ENCODE data around the gene GZMM. TPM values are rescaled to one million over a fixed set of nuclear protein-coding genes. Genes with fewer than 3 reads are reported as not detected.

Gene GZMM
- total RNA-seq, 2 donors from 2014 or later: 5.3 TPM; not detected in 1

DNA sequence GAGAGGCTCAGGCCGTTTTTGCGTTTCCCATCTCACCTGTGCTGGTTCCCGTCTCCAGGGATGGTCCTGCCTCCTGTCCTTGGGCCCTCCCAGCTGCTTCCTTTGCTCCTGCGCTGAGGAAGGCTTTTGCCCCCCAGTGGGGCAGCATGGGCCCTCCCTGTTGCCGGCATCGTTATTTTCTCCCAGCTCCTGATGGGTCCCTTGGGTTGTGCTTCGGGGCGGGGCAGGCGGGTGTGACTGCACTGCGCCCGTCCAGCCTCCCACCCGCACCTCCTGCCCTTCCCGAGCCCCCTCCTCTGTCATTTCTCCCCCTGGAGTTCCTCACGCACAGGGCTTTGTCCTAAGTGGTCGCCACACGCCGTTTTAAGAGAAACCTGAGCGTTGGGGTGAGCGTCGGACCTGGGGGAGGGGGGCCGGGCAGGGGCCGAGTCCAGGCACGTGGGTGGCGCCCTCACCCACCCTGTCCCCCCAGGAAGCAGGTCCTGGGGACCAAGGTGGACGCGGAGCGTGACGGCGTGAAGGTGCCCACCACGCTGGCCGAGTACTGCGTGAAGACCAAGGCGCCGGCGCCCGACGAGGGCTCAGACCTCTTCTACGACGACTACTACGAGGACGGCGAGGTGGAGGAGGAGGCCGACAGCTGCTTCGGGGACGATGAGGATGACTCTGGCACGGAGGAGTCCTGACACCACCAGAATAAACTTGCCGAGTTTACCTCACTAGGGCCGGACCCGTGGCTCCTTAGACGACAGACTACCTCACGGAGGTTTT is 2.8 kb upstream of the GZMM start:
- 88 to 93% methylated on average over 50 to 51 of the region's 51 CpGs for WGBS, 2 donors
- H3K9me3 ChIP-seq: no peaks in the 10 kb centered on the region
- intact Hi-C loops (cut with DNase I): no loop called here
- no peak for DNase-seq
- peaks cover 0 to 24% of the 10 kb centered on the region in 2 donors for H3K36me3 ChIP-seq (replicated peaks in 1 of 2; ENCODE audit: insufficient read depth in 1 of 2, low read depth in 2 of 2)
- no peak overlapping the region for H3K27ac ChIP-seq
- H3K4me1 ChIP-seq: no peaks in the 10 kb centered on the region
- ATAC-seq: no peak
- TF ChIP-seq, protein P1, sequence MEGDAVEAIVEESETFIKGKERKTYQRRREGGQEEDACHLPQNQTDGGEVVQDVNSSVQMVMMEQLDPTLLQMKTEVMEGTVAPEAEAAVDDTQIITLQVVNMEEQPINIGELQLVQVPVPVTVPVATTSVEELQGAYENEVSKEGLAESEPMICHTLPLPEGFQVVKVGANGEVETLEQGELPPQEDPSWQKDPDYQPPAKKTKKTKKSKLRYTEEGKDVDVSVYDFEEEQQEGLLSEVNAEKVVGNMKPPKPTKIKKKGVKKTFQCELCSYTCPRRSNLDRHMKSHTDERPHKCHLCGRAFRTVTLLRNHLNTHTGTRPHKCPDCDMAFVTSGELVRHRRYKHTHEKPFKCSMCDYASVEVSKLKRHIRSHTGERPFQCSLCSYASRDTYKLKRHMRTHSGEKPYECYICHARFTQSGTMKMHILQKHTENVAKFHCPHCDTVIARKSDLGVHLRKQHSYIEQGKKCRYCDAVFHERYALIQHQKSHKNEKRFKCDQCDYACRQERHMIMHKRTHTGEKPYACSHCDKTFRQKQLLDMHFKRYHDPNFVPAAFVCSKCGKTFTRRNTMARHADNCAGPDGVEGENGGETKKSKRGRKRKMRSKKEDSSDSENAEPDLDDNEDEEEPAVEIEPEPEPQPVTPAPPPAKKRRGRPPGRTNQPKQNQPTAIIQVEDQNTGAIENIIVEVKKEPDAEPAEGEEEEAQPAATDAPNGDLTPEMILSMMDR (IDR thresholded peaks at IDR 0.05): no peak
- no peak for TF ChIP-seq POLR2A (IDR thresholded peaks at IDR 0.05)
- H3K27me3 ChIP-seq: no peaks in the 10 kb centered on the region
- H3K4me3 ChIP-seq: no peak overlapping the region

DNA sequence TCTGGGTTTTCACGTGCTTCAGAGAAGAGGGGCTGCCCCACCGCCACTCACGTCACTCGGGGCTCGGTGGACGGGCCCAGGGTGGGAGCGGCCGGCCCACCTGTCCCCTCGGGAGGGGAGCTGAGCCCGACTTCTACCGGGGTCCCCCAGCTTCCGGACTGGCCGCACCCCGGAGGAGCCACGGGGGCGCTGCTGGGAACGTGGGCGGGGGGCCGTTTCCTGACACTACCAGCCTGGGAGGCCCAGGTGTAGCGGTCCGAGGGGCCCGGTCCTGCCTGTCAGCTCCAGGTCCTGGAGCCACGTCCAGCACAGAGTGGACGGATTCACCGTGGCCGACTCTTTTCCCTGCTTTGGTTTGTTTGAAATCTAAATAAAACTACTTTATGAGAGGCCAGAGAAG is 2.2 kb upstream of the GZMM start:
- 86 to 92% methylated on average over 14 to 26 of the region's 26 CpGs for WGBS, 2 donors
- no peaks in the 10 kb centered on the region for H3K9me3 ChIP-seq
- no peak for TF ChIP-seq POLR2A (IDR thresholded peaks at IDR 0.05)
- TF ChIP-seq, protein P1 (IDR thresholded peaks at IDR 0.05): no peak
- ATAC-seq: no peak
- no peaks in the 10 kb centered on the region for H3K27me3 ChIP-seq
- no peak overlapping the region for H3K4me3 ChIP-seq
- peaks cover 0 to 17% of the 10 kb centered on the region in 2 donors for H3K36me3 ChIP-seq (replicated peaks in 1 of 2; ENCODE audit: insufficient read depth in 1 of 2, low read depth in 2 of 2)
- H3K4me1 ChIP-seq: no peaks in the 10 kb centered on the region
- intact Hi-C loops (cut with DNase I): no loop called here
- H3K27ac ChIP-seq: no peak overlapping the region
- DNase-seq: no peak

DNA sequence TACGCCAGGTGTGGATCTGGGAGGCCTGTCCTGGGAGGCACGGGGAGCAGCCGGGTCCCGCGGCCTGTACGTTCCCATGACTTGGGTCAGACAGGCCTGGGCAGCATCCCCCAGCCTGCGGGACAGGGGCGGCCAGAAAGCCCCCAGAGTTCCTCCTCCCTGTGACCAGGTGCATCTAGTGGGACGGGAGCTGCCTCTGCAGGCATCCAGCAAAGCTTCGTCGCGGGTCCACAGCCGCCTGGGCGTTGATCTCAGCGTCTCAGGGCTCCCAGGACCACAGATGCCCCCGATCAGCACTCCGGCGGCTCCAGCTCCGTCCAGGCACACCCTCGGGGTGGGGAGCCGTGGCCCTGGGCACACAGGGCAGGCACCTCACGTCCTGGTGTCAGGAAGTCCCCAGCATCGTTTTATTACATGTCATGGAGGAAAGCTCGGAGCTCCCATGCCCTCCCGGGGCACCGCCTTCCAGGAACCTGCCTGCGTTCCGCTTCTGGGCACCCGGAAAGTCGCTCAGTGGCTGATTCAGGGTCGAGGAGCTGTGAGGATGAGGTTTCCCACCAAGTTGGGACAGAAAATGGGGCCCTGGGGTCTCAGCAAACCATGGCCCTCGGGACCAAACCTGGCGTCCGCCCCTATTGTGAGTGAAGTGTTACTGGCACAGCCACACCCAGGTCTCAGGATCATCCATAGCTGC is 1.5 kb upstream of the GZMM start:
- intact Hi-C loops (cut with DNase I): no loop called here
- H3K27ac ChIP-seq: no peak overlapping the region
- H3K4me1 ChIP-seq: no peaks in the 10 kb centered on the region
- ATAC-seq: no peak
- no peak for DNase-seq
- no peak overlapping the region for H3K4me3 ChIP-seq
- H3K36me3 ChIP-seq (replicated peaks in 1 of 2; ENCODE audit: insufficient read depth in 1 of 2, low read depth in 2 of 2): peaks cover 0 to 13% of the 10 kb centered on the region in 2 donors
- no peak for TF ChIP-seq POLR2A (IDR thresholded peaks at IDR 0.05)
- TF ChIP-seq, protein P1 (IDR thresholded peaks at IDR 0.05): no peak
- no peaks in the 10 kb centered on the region for H3K9me3 ChIP-seq
- 86 to 93% methylated on average over 3 to 33 of the region's 34 CpGs for WGBS, 2 donors
- H3K27me3 ChIP-seq: no peaks in the 10 kb centered on the region

DNA sequence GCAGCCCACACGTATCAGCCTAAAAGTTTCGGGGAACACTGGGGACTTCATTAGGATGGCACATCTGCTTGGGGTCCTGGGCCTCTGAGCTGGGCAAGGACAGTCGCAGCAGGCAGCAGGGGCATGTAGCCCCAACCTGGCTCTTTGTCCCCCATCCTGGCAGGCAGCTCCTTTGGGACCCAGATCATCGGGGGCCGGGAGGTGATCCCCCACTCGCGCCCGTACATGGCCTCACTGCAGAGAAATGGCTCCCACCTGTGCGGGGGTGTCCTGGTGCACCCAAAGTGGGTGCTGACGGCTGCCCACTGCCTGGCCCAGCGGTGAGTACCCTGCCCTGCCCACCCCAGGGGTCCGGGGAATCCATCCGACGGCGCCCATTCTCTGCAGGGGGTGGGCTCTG is 3.3 kb downstream of the GZMM start:
- DNase-seq (no peak), ATAC-seq (no peak)
- Histone ChIP-seq H3K4me1 (peaks cover 3% of the 10 kb centered on the region), H3K27ac (no peak overlapping the region), H3K36me3 (replicated peaks in 1 of 2; ENCODE audit: insufficient read depth in 1 of 2, low read depth in 2 of 2) (no peaks in the 10 kb centered on the region), H3K4me3 (no peak overlapping the region), H3K27me3 (peaks cover 0 to 4% of the 10 kb centered on the region in 2 donors), H3K9me3 (no peaks in the 10 kb centered on the region)
- TF ChIP-seq, protein P1 (IDR thresholded peaks at IDR 0.05): no peak
- no peak for TF ChIP-seq POLR2A (IDR thresholded peaks at IDR 0.05)
- intact Hi-C loops (cut with DNase I): no loop called here
- 54 to 65% methylated on average over 3 to 7 of the region's 15 CpGs for WGBS, 2 donors

Data from body of pancreas (tissue), 4 donors.